ENCODE results near the gene SAMD8.
"Not testable (repeated sequence)": the region's sequence is repeated elsewhere in the genome, so short reads cannot be mapped to it uniquely, and the experiment has no call there.

SAMD8 gene

GRCh38 chr10:75107756-75108683 is 3.4 kb upstream of the SAMD8 start:
- no peak for DNase-seq

GRCh38 chr10:75108684-75109458 is 2.6 kb upstream of the SAMD8 start:
- DNase-seq, result no peak

- no peak for DNase-seq
These were observed 2.0 kb upstream of the SAMD8 start for GRCh38 chr10:75109459-75109778.

GRCh38 chr10:75110006-75110632 is 1.3 kb upstream of the SAMD8 start:
- DNase-seq, result no peak

- peak; percentile 21 for DNase-seq
These were observed 637 bp downstream of the SAMD8 start for GRCh38 chr10:75111907-75112679.

GRCh38 chr10:75115137-75115536 is 3.7 kb downstream of the SAMD8 start:
- DNase-seq, result no peak

GRCh38 chr10:75116941-75117775 is 5.7 kb downstream of the SAMD8 start:
- DNase-seq, result not testable (repeated sequence)

- no peak for DNase-seq
These were observed 6.5 kb downstream of the SAMD8 start for GRCh38 chr10:75117995-75118394.

GRCh38 chr10:75119444-75120066 is 8.1 kb downstream of the SAMD8 start:
- not testable (repeated sequence) for DNase-seq

GRCh38 chr10:75121322-75121721 is 9.9 kb downstream of the SAMD8 start:
- DNase-seq, result no peak

- DNase-seq, result no peak
These were observed 11.0 kb downstream of the SAMD8 start for GRCh38 chr10:75122505-75122904.

- no peak for DNase-seq
These were observed 11.7 kb downstream of the SAMD8 start for GRCh38 chr10:75123088-75123682.

GRCh38 chr10:75126277-75126676 is 14.8 kb downstream of the SAMD8 start:
- no peak for DNase-seq

- DNase-seq, result no peak
These were observed 16.0 kb downstream of the SAMD8 start for GRCh38 chr10:75127471-75127870.

GRCh38 chr10:75128985-75129384 is 17.5 kb downstream of the SAMD8 start:
- not testable (repeated sequence) for DNase-seq

GRCh38 chr10:75129537-75129936 is 18.1 kb downstream of the SAMD8 start:
- no peak for DNase-seq

- DNase-seq, result not testable (repeated sequence)
These were observed 22.2 kb downstream of the SAMD8 start for GRCh38 chr10:75133701-75134100.

GRCh38 chr10:75136346-75136745 is 24.9 kb downstream of the SAMD8 start:
- no peak for DNase-seq

GRCh38 chr10:75137533-75138438 is 26.3 kb downstream of the SAMD8 start:
- DNase-seq, result no peak

- no peak for DNase-seq
These were observed 28.8 kb downstream of the SAMD8 start for GRCh38 chr10:75140246-75140645.
